AG10803 (cell line): ENCODE measurements around the gene IFNL4.
"Not testable (repeated sequence)": the region's sequence is repeated elsewhere in the genome, so short reads cannot be mapped to it uniquely, and the experiment has no call there.

Source experiments
- DNase-seq: peaks from one replicate; pipeline ENCODE4 v3.0.0; 2010; ENCODE audit warnings: low read depth
- H3K4me3 ChIP-seq: 2 replicates; pipeline ENCODE4 v1.5.1; 2011; ENCODE audit warnings: mild to moderate bottlenecking, low read length, control low read depth
- CTCF ChIP-seq: conservative IDR thresholded peaks from 2 replicates; pipeline ENCODE4 v1.5.1; 2011; ENCODE audit warnings: mild to moderate bottlenecking, low read length, control low read depth, inconsistent platforms

Gene IFNL4

GRCh38 chr19:39253374-39254149 is 4.9 kb upstream of the IFNL4 start:
- DNase-seq, result no peak
- H3K4me3 ChIP-seq, result no peak overlapping the region
- TF ChIP-seq CTCF, result no peak

- no peak for DNase-seq
- H3K4me3 ChIP-seq, result no peak overlapping the region
- TF ChIP-seq CTCF, result no peak
Measured at GRCh38 chr19:39252458-39252857, 3.8 kb upstream of the IFNL4 start.

GRCh38 chr19:39251846-39252245 is 3.2 kb upstream of the IFNL4 start:
- no peak overlapping the region for H3K4me3 ChIP-seq
- TF ChIP-seq CTCF, result no peak
- no peak for DNase-seq

GRCh38 chr19:39251081-39251480 is 2.4 kb upstream of the IFNL4 start:
- no peak for DNase-seq
- no peak overlapping the region for H3K4me3 ChIP-seq
- no peak for TF ChIP-seq CTCF

GRCh38 chr19:39247701-39248664 is 673 bp downstream of the IFNL4 start:
- no peak overlapping the region for H3K4me3 ChIP-seq
- no peak for TF ChIP-seq CTCF
- no peak for DNase-seq

GRCh38 chr19:39246951-39247669 is 1.5 kb downstream of the IFNL4 start:
- DNase-seq, result no peak
- TF ChIP-seq CTCF, result no peak
- no peak overlapping the region for H3K4me3 ChIP-seq

GRCh38 chr19:39245166-39245565 is 3.5 kb downstream of the IFNL4 start:
- not testable (repeated sequence) for H3K4me3 ChIP-seq, DNase-seq

- not testable (repeated sequence) for H3K4me3 ChIP-seq, DNase-seq
Measured at GRCh38 chr19:39244410-39245100, 4.1 kb downstream of the IFNL4 start, which contains the start of gene IFNL3. TSS of gene IFNL3 (minus strand) at chr19:39245006. CDS start at chr19:39244967, 39 bp downstream.

- H3K4me3 ChIP-seq, DNase-seq: not testable (repeated sequence)
Measured at GRCh38 chr19:39243741-39244140, 4.9 kb downstream of the IFNL4 start.
